Measurements from ENCODE around the gene SLIT1.

DNA sequence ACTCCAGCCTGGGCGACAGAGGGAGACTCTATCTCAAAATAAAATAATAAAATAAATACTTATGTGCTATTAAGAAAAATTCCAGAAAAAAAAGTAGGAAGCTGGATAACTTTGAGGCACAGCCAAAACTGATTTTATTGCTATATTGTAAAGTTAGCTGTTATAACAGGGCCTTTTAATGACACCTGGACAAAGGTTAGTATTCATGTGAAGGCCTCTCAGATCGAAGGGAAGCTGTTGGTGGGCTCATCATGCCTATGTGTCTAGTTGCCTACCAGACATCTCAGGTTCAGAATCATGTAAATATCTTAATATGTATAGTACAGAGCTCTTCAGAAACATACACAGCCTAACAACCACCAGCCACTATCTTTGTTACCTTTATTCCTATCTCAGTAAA is 210.6 kb downstream of the SLIT1 start:
- TF ChIP-seq, protein P1, sequence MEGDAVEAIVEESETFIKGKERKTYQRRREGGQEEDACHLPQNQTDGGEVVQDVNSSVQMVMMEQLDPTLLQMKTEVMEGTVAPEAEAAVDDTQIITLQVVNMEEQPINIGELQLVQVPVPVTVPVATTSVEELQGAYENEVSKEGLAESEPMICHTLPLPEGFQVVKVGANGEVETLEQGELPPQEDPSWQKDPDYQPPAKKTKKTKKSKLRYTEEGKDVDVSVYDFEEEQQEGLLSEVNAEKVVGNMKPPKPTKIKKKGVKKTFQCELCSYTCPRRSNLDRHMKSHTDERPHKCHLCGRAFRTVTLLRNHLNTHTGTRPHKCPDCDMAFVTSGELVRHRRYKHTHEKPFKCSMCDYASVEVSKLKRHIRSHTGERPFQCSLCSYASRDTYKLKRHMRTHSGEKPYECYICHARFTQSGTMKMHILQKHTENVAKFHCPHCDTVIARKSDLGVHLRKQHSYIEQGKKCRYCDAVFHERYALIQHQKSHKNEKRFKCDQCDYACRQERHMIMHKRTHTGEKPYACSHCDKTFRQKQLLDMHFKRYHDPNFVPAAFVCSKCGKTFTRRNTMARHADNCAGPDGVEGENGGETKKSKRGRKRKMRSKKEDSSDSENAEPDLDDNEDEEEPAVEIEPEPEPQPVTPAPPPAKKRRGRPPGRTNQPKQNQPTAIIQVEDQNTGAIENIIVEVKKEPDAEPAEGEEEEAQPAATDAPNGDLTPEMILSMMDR (IDR thresholded peaks at IDR 0.05) = no peak
- no peak for TF ChIP-seq POLR2A (IDR thresholded peaks at IDR 0.05)

All from uterus (tissue), 2 donors.